ENCODE data around the gene RRAS2. TPM values are rescaled to one million over a fixed set of nuclear protein-coding genes. Genes with fewer than 3 reads are reported as not detected.

Gene RRAS2
- total RNA-seq, 4 donors from 2014 or later = 44.0 to 110 (median 69.5) TPM

GRCh38 chr11:14327116-14327515 is 31.9 kb downstream of the RRAS2 start:
- Histone ChIP-seq H3K4me1 (peaks cover 0 to 14% (median 0%) of the 10 kb centered on the region in 3 donors), H3K36me3 (no peaks in the 10 kb centered on the region), H3K27me3 (no peaks in the 10 kb centered on the region), H3K27ac (no peak overlapping the region), H3K4me3 (no peak overlapping the region), H3K9me3 (no peaks in the 10 kb centered on the region)
- ATAC-seq = no peak
- TF ChIP-seq CTCF (IDR thresholded peaks at IDR 0.05) = no peak
- TF ChIP-seq POLR2AphosphoS5 (IDR thresholded peaks at IDR 0.05) = no peak
- TF ChIP-seq POLR2A (IDR thresholded peaks at IDR 0.05) = no peak
- no peak for TF ChIP-seq EP300 (IDR thresholded peaks at IDR 0.05)

- no peaks in the 10 kb centered on the region for H3K27me3 ChIP-seq
- H3K4me3 ChIP-seq = no peak overlapping the region
- no peaks in the 10 kb centered on the region for H3K9me3 ChIP-seq
- H3K36me3 ChIP-seq = no peaks in the 10 kb centered on the region
- 80 to 93% methylated on average over 6 of the region's 6 CpGs for WGBS, 2 donors (ENCODE audit: low coverage in 1 of 2)
- TF ChIP-seq CTCF (IDR thresholded peaks at IDR 0.05) (no peak), EP300 (IDR thresholded peaks at IDR 0.05) (no peak), POLR2AphosphoS5 (IDR thresholded peaks at IDR 0.05) (no peak), POLR2A (IDR thresholded peaks at IDR 0.05) (no peak)
- no peak overlapping the region for H3K27ac ChIP-seq
- H3K4me1 ChIP-seq = peaks cover 0 to 21% (median 0%) of the 10 kb centered on the region in 3 donors
- no peak for ATAC-seq
Observed at GRCh38 chr11:14323118-14323676, 35.8 kb downstream of the RRAS2 start.

- WGBS, 2 donors (ENCODE audit: low coverage in 1 of 2) = 86 to 100% methylated on average over 2 of the region's 2 CpGs
- H3K36me3 ChIP-seq = no peaks in the 10 kb centered on the region
- TF ChIP-seq EP300 (IDR thresholded peaks at IDR 0.05) = no peak
- no peak for TF ChIP-seq POLR2AphosphoS5 (IDR thresholded peaks at IDR 0.05)
- TF ChIP-seq POLR2A (IDR thresholded peaks at IDR 0.05) = no peak
- H3K27me3 ChIP-seq = no peaks in the 10 kb centered on the region
- H3K4me3 ChIP-seq = no peak overlapping the region
- H3K27ac ChIP-seq = no peak overlapping the region
- no peaks in the 10 kb centered on the region for H3K9me3 ChIP-seq
- H3K4me1 ChIP-seq = peaks cover 0 to 24% (median 0%) of the 10 kb centered on the region in 3 donors
- no peak for ATAC-seq
Observed at GRCh38 chr11:14322510-14322909, 36.5 kb downstream of the RRAS2 start.

GRCh38 chr11:14320020-14320419 is 39.0 kb downstream of the RRAS2 start:
- TF ChIP-seq POLR2AphosphoS5 (IDR thresholded peaks at IDR 0.05) (no peak), CTCF (IDR thresholded peaks at IDR 0.05) (no peak), POLR2A (IDR thresholded peaks at IDR 0.05) (no peak), EP300 (IDR thresholded peaks at IDR 0.05) (no peak)
- ATAC-seq = no peak

GRCh38 chr11:14318581-14318981 is 40.4 kb downstream of the RRAS2 start:
- WGBS, 2 donors (ENCODE audit: low coverage in 1 of 2) = 25 to 42% methylated on average over 1 of the region's 1 CpG
- no peak overlapping the region for H3K4me3 ChIP-seq
- ATAC-seq = no peak
- no peak overlapping the region for H3K27ac ChIP-seq
- no peaks in the 10 kb centered on the region for H3K9me3 ChIP-seq
- peaks cover 2 to 23% (median 5%) of the 10 kb centered on the region in 3 donors for H3K4me1 ChIP-seq
- TF ChIP-seq POLR2AphosphoS5 (IDR thresholded peaks at IDR 0.05) (no peak), CTCF (IDR thresholded peaks at IDR 0.05) (no peak), EP300 (IDR thresholded peaks at IDR 0.05) (no peak), POLR2A (IDR thresholded peaks at IDR 0.05) (no peak)
- no peaks in the 10 kb centered on the region for H3K36me3 ChIP-seq
- H3K27me3 ChIP-seq = no peaks in the 10 kb centered on the region

More at GRCh38 chr11:14320020-14320419, 39.0 kb downstream of the RRAS2 start:
- no peak overlapping the region for H3K4me3 ChIP-seq
- H3K27ac ChIP-seq = no peak overlapping the region
- H3K9me3 ChIP-seq = no peaks in the 10 kb centered on the region
- no peaks in the 10 kb centered on the region for H3K36me3 ChIP-seq
- H3K27me3 ChIP-seq = no peaks in the 10 kb centered on the region
- WGBS, 2 donors (ENCODE audit: low coverage in 1 of 2) = 66 to 70% methylated on average over 3 of the region's 3 CpGs
- H3K4me1 ChIP-seq = peaks cover 0 to 24% (median 0%) of the 10 kb centered on the region in 3 donors

Data from gastroesophageal sphincter (tissue), 4 donors.